HepG2 (cell line): ENCODE results near the gene SSBP2. TPM values are rescaled to one million over a fixed set of nuclear protein-coding genes. Genes with fewer than 3 reads are reported as not detected.

Experiments used
- CHD4 ChIP-seq: fragments of 200-600 bp; sonication (generic); IDR thresholded peaks from 2 replicates; pipeline ENCODE4 v1.7.0; 2017; ENCODE audit warnings: mild to moderate bottlenecking, low read length, borderline replicate concordance
- PITX1 ChIP-seq: sonication (generic); formaldehyde crosslinking; IDR thresholded peaks from 2 replicates; pipeline ENCODE4 v1.5.1; 2020; ENCODE audit warnings: mild to moderate bottlenecking, missing genetic modification reagents
- PREB ChIP-seq: sonication (generic); formaldehyde crosslinking; IDR thresholded peaks from 2 replicates; pipeline ENCODE4 v1.4.0; 2020; ENCODE audit warnings: missing genetic modification reagents
- RBFOX2 ChIP-seq: fragments of 200-400 bp; formaldehyde crosslinking; IDR thresholded peaks from 2 replicates; pipeline ENCODE4 v1.6.1; 2017; ENCODE audit warnings: low read depth, mild to moderate bottlenecking, low read length
- ZBTB34 ChIP-seq: sonication (generic); formaldehyde crosslinking; IDR thresholded peaks from 2 replicates; pipeline ENCODE4 v1.8.0; 2022; ENCODE audit warnings: mild to moderate bottlenecking, missing genetic modification reagents
- ZBTB40 ChIP-seq, 2 experiments: fragments of 450-650 bp in 1 of 2; sonication (generic) in 1 of 2; formaldehyde crosslinking in 1 of 2; IDR thresholded peaks; 2 replicates each; pipeline versions ENCODE4 v1.6.1 to v1.8.0; 2016 to 2022; ENCODE audit warnings: antibody characterized with exemption in 1 of 2, mild to moderate bottlenecking in 1 of 2, missing genetic modification reagents in 1 of 2
- ZNF326 ChIP-seq: sonication (generic); formaldehyde crosslinking; IDR thresholded peaks from 2 replicates; pipeline ENCODE4 v1.4.0; 2020; ENCODE audit warnings: missing genetic modification reagents, borderline replicate concordance
- ZNF557 ChIP-seq: sonication (generic); formaldehyde crosslinking; IDR thresholded peaks from 2 replicates; pipeline ENCODE4 v1.4.0; 2020; ENCODE audit warnings: missing genetic modification reagents
- ZNF570 ChIP-seq: sonication (generic); formaldehyde crosslinking; IDR thresholded peaks from 2 replicates; pipeline ENCODE4 v1.4.0; 2020; ENCODE audit warnings: mild to moderate bottlenecking, missing genetic modification reagents, borderline replicate concordance
- ZNF713 ChIP-seq: sonication (generic); formaldehyde crosslinking; IDR thresholded peaks from 2 replicates; pipeline ENCODE4 v1.4.0; 2020; ENCODE audit warnings: mild to moderate bottlenecking, missing genetic modification reagents
- polyA plus RNA-seq, 8 experiments: library from polyadenylated mRNA; depleted of rRNA in 3 of 8; stranded (reverse) in 7 of 8; unstranded in 1 of 8; fragments of >200 nt; fragmentation: Illumina TruSeq in 4 of 8; extraction: Trizol in 4 of 8; gene quantifications; 2 replicates each; pipeline versions ENCODE4 v1.2.1 to v1.2.3, GENCODE V29; 2011 to 2016; ENCODE audit warnings: low read depth in 4 of 8, missing spikeins in 1 of 8, mixed read lengths in 1 of 8; ENCODE audit not compliant: insufficient read depth in 1 of 8
- total RNA-seq, 5 experiments: library from RNA; depleted of rRNA; stranded (reverse); fragments of >200 nt; fragmentation: Illumina TruSeq; extraction: Trizol; gene quantifications; 2 replicates each; pipeline ENCODE4 v1.2.3, GENCODE V29; 2016; ENCODE audit warnings: low read depth in 1 of 5
- TF ChIP-seq, protein P1 (sequence below): IDR thresholded peaks from 2 replicates; pipeline ENCODE4 v1.6.1; 2012; ENCODE audit warnings: low read length, improper control_type of control experiment

Gene SSBP2
- total and polyA plus RNA-seq, 2 of the 13 experiments (the other 11 are each of a cell fraction or from before 2014, with no cell fraction given), result 0.16 TPM; not detected in 1

DNA sequence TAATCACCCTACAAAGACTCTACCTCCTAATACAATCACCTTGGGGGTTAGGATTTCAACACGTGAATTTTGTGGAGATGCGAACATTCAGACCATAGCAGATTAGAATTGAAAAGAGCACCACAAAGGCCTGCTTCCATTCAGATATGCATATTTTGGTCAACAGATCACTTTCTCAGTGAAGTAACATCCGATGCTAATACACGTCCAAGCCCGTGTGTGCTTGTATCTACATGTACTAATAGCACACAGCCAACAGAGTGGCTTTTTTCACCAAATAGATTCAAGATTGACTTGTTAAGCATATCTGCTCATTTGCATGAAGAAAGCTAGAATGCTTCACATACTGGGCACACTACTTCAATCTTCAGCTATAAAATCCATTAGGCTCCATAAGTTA, 35.6 kb upstream of the SSBP2 start (continued):
- no peak for TF ChIP-seq ZBTB40 (IDR thresholded peaks at IDR 0.05)
- no peak for TF ChIP-seq ZBTB40 (CRISPR knock-in tag; IDR thresholded peaks at IDR 0.05)
- no peak for TF ChIP-seq ZBTB34 (CRISPR knock-in tag)
- no peak for TF ChIP-seq PITX1 (CRISPR knock-in tag)
- no peak for TF ChIP-seq RBFOX2
- TF ChIP-seq PREB (CRISPR knock-in tag), result no peak
- no peak for TF ChIP-seq ZNF557
- no peak for TF ChIP-seq CHD4
- TF ChIP-seq ZNF326 (CRISPR knock-in tag), result no peak
- TF ChIP-seq ZNF570 (CRISPR knock-in tag), result no peak
- TF ChIP-seq, protein P1, sequence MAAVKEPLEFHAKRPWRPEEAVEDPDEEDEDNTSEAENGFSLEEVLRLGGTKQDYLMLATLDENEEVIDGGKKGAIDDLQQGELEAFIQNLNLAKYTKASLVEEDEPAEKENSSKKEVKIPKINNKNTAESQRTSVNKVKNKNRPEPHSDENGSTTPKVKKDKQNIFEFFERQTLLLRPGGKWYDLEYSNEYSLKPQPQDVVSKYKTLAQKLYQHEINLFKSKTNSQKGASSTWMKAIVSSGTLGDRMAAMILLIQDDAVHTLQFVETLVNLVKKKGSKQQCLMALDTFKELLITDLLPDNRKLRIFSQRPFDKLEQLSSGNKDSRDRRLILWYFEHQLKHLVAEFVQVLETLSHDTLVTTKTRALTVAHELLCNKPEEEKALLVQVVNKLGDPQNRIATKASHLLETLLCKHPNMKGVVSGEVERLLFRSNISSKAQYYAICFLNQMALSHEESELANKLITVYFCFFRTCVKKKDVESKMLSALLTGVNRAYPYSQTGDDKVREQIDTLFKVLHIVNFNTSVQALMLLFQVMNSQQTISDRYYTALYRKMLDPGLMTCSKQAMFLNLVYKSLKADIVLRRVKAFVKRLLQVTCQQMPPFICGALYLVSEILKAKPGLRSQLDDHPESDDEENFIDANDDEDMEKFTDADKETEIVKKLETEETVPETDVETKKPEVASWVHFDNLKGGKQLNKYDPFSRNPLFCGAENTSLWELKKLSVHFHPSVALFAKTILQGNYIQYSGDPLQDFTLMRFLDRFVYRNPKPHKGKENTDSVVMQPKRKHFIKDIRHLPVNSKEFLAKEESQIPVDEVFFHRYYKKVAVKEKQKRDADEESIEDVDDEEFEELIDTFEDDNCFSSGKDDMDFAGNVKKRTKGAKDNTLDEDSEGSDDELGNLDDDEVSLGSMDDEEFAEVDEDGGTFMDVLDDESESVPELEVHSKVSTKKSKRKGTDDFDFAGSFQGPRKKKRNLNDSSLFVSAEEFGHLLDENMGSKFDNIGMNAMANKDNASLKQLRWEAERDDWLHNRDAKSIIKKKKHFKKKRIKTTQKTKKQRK, result no peak
- no peak for TF ChIP-seq ZNF713 (CRISPR knock-in tag)
- TF ChIP-seq, all 625 proteins: peak for 0
